Fibroblast of lung (primary cell): ENCODE results near the gene FTSJ1.

Source experiments
- EZH2 ChIP-seq: IDR thresholded peaks from 2 replicates; pipeline ENCODE4 v1.5.1; 2012; ENCODE audit warnings: low read length, control low read depth, mild to moderate bottlenecking; ENCODE audit errors: missing control alignments
- TF ChIP-seq, protein P1 (sequence below), 2 donors: IDR thresholded peaks in 1 of 2; conservative IDR thresholded peaks in 1 of 2; 1 replicate in 1 of 2; 2 replicates in 1 of 2; pipeline ENCODE4 v1.5.1; 2011 to 2012; ENCODE audit warnings: low read length in 2 of 2, control low read depth in 1 of 2, inconsistent platforms in 1 of 2, low read depth in 1 of 2, mild to moderate bottlenecking in 1 of 2

DNA sequence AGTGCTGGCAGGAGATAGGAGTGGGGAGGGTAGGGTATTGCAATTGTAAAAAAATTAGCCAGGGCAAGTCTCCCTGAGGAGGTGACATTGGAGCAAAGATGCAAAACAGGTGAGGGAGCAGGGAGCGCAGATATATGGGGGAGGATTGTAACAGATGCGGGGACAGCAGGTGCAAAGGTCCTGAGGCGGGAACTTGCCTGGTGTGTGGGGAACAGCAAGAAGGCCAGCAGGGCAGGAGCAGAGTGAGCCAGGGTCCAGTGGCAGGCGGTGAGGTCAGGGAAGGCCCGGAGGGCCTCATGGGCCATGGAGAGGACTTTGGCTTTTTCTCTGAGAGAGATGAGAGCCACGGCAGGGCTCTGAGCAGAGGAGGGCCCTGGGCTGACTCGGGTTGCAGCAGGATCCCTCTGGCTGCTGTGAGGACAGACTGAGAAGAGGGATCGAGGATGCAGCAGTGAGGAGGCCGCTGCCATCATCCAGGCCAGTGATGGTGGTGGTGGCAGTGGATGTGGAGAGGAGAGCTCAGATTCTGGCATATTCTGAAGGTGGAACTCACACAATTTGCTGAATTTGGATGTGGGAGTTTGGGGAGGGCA, 39.0 kb downstream of the FTSJ1 start:
- TF ChIP-seq, protein P1, sequence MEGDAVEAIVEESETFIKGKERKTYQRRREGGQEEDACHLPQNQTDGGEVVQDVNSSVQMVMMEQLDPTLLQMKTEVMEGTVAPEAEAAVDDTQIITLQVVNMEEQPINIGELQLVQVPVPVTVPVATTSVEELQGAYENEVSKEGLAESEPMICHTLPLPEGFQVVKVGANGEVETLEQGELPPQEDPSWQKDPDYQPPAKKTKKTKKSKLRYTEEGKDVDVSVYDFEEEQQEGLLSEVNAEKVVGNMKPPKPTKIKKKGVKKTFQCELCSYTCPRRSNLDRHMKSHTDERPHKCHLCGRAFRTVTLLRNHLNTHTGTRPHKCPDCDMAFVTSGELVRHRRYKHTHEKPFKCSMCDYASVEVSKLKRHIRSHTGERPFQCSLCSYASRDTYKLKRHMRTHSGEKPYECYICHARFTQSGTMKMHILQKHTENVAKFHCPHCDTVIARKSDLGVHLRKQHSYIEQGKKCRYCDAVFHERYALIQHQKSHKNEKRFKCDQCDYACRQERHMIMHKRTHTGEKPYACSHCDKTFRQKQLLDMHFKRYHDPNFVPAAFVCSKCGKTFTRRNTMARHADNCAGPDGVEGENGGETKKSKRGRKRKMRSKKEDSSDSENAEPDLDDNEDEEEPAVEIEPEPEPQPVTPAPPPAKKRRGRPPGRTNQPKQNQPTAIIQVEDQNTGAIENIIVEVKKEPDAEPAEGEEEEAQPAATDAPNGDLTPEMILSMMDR (conservative IDR thresholded peaks at IDR 0.05 in 1 of 2, IDR thresholded peaks at IDR 0.05 in 1 of 2; ENCODE audit: low read depth in 1 of 2, low read length in 2 of 2): no peak
- TF ChIP-seq EZH2: no peak
